CD8-positive, alpha-beta memory T cell (primary cell): ENCODE results near the gene CHRM2. TPM values are rescaled to one million over a fixed set of nuclear protein-coding genes. Genes with fewer than 3 reads are reported as not detected.

Source experiments
- CTCF ChIA-PET: fragments of 350-600 bp; sonication (Branson Sonifier 250); formaldehyde crosslinking; loops from one replicate; lab custom pipeline; 2021; ENCODE audit warnings: antibody characterized with exemption; lab: Charles Lee
- POLR2A ChIA-PET: fragments of 350-600 bp; sonication (Branson Sonifier 250); formaldehyde crosslinking; loops from one replicate; lab custom pipeline; 2021; ENCODE audit warnings: antibody characterized with exemption; lab: Charles Lee
- DNase-seq, 5 donors: peaks; one replicate each; pipeline versions ENCODE4 v3.0.0 to v3.0.0-alpha.2; 2020 to 2022; ENCODE audit warnings: mixed read lengths in 1 of 5
- H3K27ac ChIP-seq: one replicate; pipeline ENCODE4 v1.7.0; 2013; ENCODE audit warnings: low read depth, mild to moderate bottlenecking, low read length, moderate library complexity
- H3K27me3 ChIP-seq: 2 replicates; pipeline ENCODE4 v1.7.0; 2013; ENCODE audit warnings: low read length, mild to moderate bottlenecking; ENCODE audit not compliant: insufficient read depth, poor library complexity, severe bottlenecking
- H3K36me3 ChIP-seq: 2 replicates; pipeline ENCODE4 v1.7.0; 2013; ENCODE audit warnings: mild to moderate bottlenecking, low read length, moderate library complexity; ENCODE audit not compliant: insufficient read depth
- H3K4me1 ChIP-seq: 2 replicates; pipeline ENCODE4 v1.7.0; 2013; ENCODE audit warnings: mild to moderate bottlenecking, low read length, moderate library complexity; ENCODE audit not compliant: insufficient read depth
- H3K4me3 ChIP-seq: 2 replicates; pipeline ENCODE4 v1.7.0; 2013; ENCODE audit warnings: mild to moderate bottlenecking, low read length
- H3K9me3 ChIP-seq: 2 replicates; pipeline ENCODE4 v1.7.0; 2013; ENCODE audit warnings: mild to moderate bottlenecking, low read length
- H3K27ac Mint-ChIP-seq, 8 donors: one replicate each; pipeline ENCODE4 v1.8.0; 2020 to 2021; ENCODE audit warnings: mixed read lengths in 8 of 8, mild to moderate bottlenecking in 6 of 8, inconsistent platforms in 3 of 8, moderate library complexity in 3 of 8
- H3K27me3 Mint-ChIP-seq, 2 donors: one replicate each; pipeline ENCODE4 v1.8.0; 2020 to 2021; ENCODE audit warnings: mixed read lengths in 2 of 2, mild to moderate bottlenecking in 1 of 2, moderate library complexity in 1 of 2
- H3K36me3 Mint-ChIP-seq, 3 donors: one replicate each; pipeline ENCODE4 v1.8.0; 2020 to 2021; ENCODE audit warnings: mixed read lengths in 3 of 3, inconsistent platforms in 1 of 3, mild to moderate bottlenecking in 1 of 3
- H3K4me1 Mint-ChIP-seq, 3 donors: one replicate each; pipeline ENCODE4 v1.8.0; 2020 to 2021; ENCODE audit warnings: mixed read lengths in 3 of 3, inconsistent platforms in 1 of 3, mild to moderate bottlenecking in 1 of 3
- H3K4me3 Mint-ChIP-seq, 7 donors: one replicate each; pipeline ENCODE4 v1.8.0; 2020 to 2021; ENCODE audit warnings: mixed read lengths in 7 of 7, mild to moderate bottlenecking in 6 of 7, moderate library complexity in 4 of 7, inconsistent platforms in 2 of 7
- H3K9me3 Mint-ChIP-seq, 5 donors: one replicate each; pipeline ENCODE4 v1.8.0; 2020 to 2022; ENCODE audit warnings: mixed read lengths in 5 of 5, mild to moderate bottlenecking in 3 of 5, moderate library complexity in 2 of 5, inconsistent platforms in 1 of 5
- polyA plus RNA-seq: library from polyadenylated mRNA; unstranded; fragments of 300-500 nt; fragmentation: Illumina TruSeq; gene quantifications from one replicate; pipeline ENCODE4 v1.2.3, GENCODE V29; 2021
- total RNA-seq, 2 experiments: library from RNA; stranded (reverse); gene quantifications; one replicate each; pipeline ENCODE4 v1.2.3, GENCODE V29; 2021

CHRM2 gene
- total and polyA plus RNA-seq, 3 experiments from 2014 or later, result not detected

DNA sequence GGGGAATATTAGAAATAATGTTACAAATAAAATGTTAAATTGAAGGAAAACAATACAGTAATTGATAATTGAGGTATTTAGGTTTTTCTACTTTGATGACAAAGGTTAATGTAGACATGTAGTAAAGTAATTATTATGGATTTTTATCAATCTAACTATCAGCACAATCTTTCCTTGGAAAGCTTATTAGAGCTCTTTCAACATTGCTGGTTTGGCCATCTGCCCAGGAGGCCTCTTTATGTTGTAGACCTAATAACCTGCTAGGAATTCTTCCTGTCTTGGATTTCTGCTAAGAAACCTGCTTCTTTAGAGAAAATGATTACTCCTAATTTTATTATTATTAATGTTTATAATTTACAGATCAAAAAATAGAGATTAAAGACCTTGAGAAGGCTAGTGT, 78.9 kb downstream of the CHRM2 start:
- peaks cover 2 to 16% (median 9%) of the 10 kb centered on the region in 5 donors for H3K9me3 Mint-ChIP-seq
- H3K4me1 ChIP-seq, result no peaks in the 10 kb centered on the region
- no peaks in the 10 kb centered on the region for H3K27me3 Mint-ChIP-seq
- H3K27ac ChIP-seq, result no peak overlapping the region
- H3K9me3 ChIP-seq, result no peaks in the 10 kb centered on the region
- H3K36me3 ChIP-seq, result no peaks in the 10 kb centered on the region
- H3K36me3 Mint-ChIP-seq, result no peaks in the 10 kb centered on the region
- no peaks in the 10 kb centered on the region for H3K4me1 Mint-ChIP-seq
- no peak overlapping the region for H3K27ac Mint-ChIP-seq
- POLR2A ChIA-PET, result no interaction called here
- DNase-seq, result no peak
- CTCF ChIA-PET, result no interaction called here
- H3K4me3 ChIP-seq, result no peak overlapping the region
- H3K4me3 Mint-ChIP-seq, result no peak overlapping the region
- H3K27me3 ChIP-seq, result no peaks in the 10 kb centered on the region

GRCh38 chr7:136950331-136950730, 81.9 kb downstream of the CHRM2 start:
- Mint-ChIP-seq H3K27me3 (no peaks in the 10 kb centered on the region), H3K9me3 (peaks cover 0 to 19% (median 10%) of the 10 kb centered on the region in 5 donors), H3K27ac (no peak overlapping the region), H3K4me1 (no peaks in the 10 kb centered on the region), H3K36me3 (no peaks in the 10 kb centered on the region), H3K4me3 (no peak overlapping the region)
- H3K27me3 ChIP-seq, result no peaks in the 10 kb centered on the region
- POLR2A ChIA-PET, result no interaction called here
- no peaks in the 10 kb centered on the region for H3K4me1 ChIP-seq
- no peak overlapping the region for H3K4me3 ChIP-seq
- no peaks in the 10 kb centered on the region for H3K36me3 ChIP-seq
- no peak overlapping the region for H3K27ac ChIP-seq
- no peak for DNase-seq
- H3K9me3 ChIP-seq, result no peaks in the 10 kb centered on the region
- CTCF ChIA-PET, result no interaction called here

DNA sequence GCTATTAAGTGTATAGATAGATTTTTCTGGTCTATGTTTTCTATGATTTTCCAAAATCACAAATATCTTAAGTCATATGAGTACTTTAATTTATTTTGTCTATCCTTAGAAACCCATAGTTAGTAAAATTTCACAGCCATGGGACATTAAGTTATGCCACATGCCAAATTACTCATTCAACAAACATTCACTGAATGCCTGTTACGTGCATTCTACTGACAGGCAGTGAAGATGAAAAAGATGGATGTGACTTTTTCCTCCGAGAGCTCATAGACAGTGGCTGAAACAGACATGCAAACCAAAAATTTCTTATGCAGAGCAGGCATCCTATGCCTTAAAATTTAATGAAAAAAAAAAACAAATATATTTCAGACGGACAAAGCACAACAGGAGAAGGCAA, 84.9 kb downstream of the CHRM2 start:
- no peaks in the 10 kb centered on the region for H3K27me3 Mint-ChIP-seq
- H3K36me3 Mint-ChIP-seq, result no peaks in the 10 kb centered on the region
- H3K4me3 Mint-ChIP-seq, result no peak overlapping the region
- no peaks in the 10 kb centered on the region for H3K27me3 ChIP-seq
- no peak overlapping the region for H3K4me3 ChIP-seq
- no peaks in the 10 kb centered on the region for H3K4me1 Mint-ChIP-seq
- H3K4me1 ChIP-seq, result no peaks in the 10 kb centered on the region
- peaks cover 0 to 22% (median 7%) of the 10 kb centered on the region in 5 donors for H3K9me3 Mint-ChIP-seq
- no peaks in the 10 kb centered on the region for H3K36me3 ChIP-seq
- H3K27ac ChIP-seq, result no peak overlapping the region
- DNase-seq, result no peak
- ChIA-PET CTCF (no interaction called here), POLR2A (no interaction called here)
- no peak overlapping the region for H3K27ac Mint-ChIP-seq
- H3K9me3 ChIP-seq, result no peaks in the 10 kb centered on the region

- no peaks in the 10 kb centered on the region for H3K4me1 Mint-ChIP-seq
- ChIA-PET POLR2A (no interaction called here), CTCF (no interaction called here)
- H3K9me3 ChIP-seq, result no peaks in the 10 kb centered on the region
- H3K27ac Mint-ChIP-seq, result no peak overlapping the region
- H3K36me3 ChIP-seq, result no peaks in the 10 kb centered on the region
- H3K27me3 Mint-ChIP-seq, result peaks cover 0 to 2% of the 10 kb centered on the region in 2 donors
- H3K4me3 Mint-ChIP-seq, result no peak overlapping the region
- no peaks in the 10 kb centered on the region for H3K27me3 ChIP-seq
- no peaks in the 10 kb centered on the region for H3K36me3 Mint-ChIP-seq
- no peak for DNase-seq
- no peak overlapping the region for H3K27ac ChIP-seq
- H3K4me1 ChIP-seq, result no peaks in the 10 kb centered on the region
- no peak overlapping the region for H3K4me3 ChIP-seq
- H3K9me3 Mint-ChIP-seq, result peaks cover 3 to 14% (median 9%) of the 10 kb centered on the region in 5 donors
Observed at GRCh38 chr7:136956232-136956631, 87.8 kb downstream of the CHRM2 start.

- H3K36me3 Mint-ChIP-seq, result no peaks in the 10 kb centered on the region
- no peak overlapping the region for H3K27ac ChIP-seq
- H3K36me3 ChIP-seq, result no peaks in the 10 kb centered on the region
- H3K4me3 ChIP-seq, result no peak overlapping the region
- peaks cover 3 to 14% (median 7%) of the 10 kb centered on the region in 5 donors for H3K9me3 Mint-ChIP-seq
- ChIA-PET POLR2A (no interaction called here), CTCF (no interaction called here)
- no peaks in the 10 kb centered on the region for H3K4me1 Mint-ChIP-seq
- H3K27me3 ChIP-seq, result no peaks in the 10 kb centered on the region
- H3K4me1 ChIP-seq, result no peaks in the 10 kb centered on the region
- H3K9me3 ChIP-seq, result no peaks in the 10 kb centered on the region
- H3K4me3 Mint-ChIP-seq, result no peak overlapping the region
- DNase-seq, result no peak
- H3K27me3 Mint-ChIP-seq, result peaks cover 0 to 2% of the 10 kb centered on the region in 2 donors
- H3K27ac Mint-ChIP-seq, result no peak overlapping the region
Observed at GRCh38 chr7:136956671-136957070, 88.2 kb downstream of the CHRM2 start.

- no peaks in the 10 kb centered on the region for H3K36me3 Mint-ChIP-seq
Observed at GRCh38 chr7:136957391-136957790, 88.9 kb downstream of the CHRM2 start.

DNA sequence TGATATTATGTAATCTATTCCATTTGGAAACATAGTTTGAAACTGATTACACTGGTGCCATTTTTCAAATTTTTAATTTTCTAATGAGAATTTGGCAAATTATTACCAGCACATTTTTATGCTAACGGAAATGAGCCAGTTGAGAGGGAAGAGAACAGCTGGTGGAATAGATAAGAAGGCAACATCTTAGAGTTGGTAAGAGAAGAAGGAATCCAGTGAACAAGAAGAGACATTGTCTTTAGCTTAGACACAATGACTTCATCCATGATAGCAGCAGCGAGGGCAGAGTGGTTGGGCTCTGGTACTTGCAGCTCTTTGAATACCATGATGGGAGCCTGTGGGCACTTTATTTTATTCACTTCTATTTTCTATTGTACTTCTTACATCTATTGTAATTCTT, 89.6 kb downstream of the CHRM2 start:
- H3K4me1 Mint-ChIP-seq, result no peaks in the 10 kb centered on the region
- CTCF ChIA-PET, result no interaction called here
- no peaks in the 10 kb centered on the region for H3K4me1 ChIP-seq
- no peaks in the 10 kb centered on the region for H3K36me3 Mint-ChIP-seq
- H3K36me3 ChIP-seq, result no peaks in the 10 kb centered on the region
- no peak overlapping the region for H3K27ac Mint-ChIP-seq
- H3K4me3 Mint-ChIP-seq, result no peak overlapping the region
- no peak overlapping the region for H3K27ac ChIP-seq
- DNase-seq, result no peak
- no peaks in the 10 kb centered on the region for H3K27me3 ChIP-seq
- peaks cover 3 to 15% (median 7%) of the 10 kb centered on the region in 5 donors for H3K9me3 Mint-ChIP-seq
- POLR2A ChIA-PET, result no interaction called here
- H3K9me3 ChIP-seq, result no peaks in the 10 kb centered on the region
- H3K4me3 ChIP-seq, result no peak overlapping the region
- peaks cover 0 to 2% of the 10 kb centered on the region in 2 donors for H3K27me3 Mint-ChIP-seq

More at GRCh38 chr7:136957391-136957790, 88.9 kb downstream of the CHRM2 start:
- Histone ChIP-seq H3K27me3 (no peaks in the 10 kb centered on the region), H3K4me1 (no peaks in the 10 kb centered on the region), H3K4me3 (no peak overlapping the region), H3K9me3 (no peaks in the 10 kb centered on the region), H3K27ac (no peak overlapping the region), H3K36me3 (no peaks in the 10 kb centered on the region)
- Mint-ChIP-seq H3K4me1 (no peaks in the 10 kb centered on the region), H3K4me3 (no peak overlapping the region), H3K27ac (no peak overlapping the region), H3K27me3 (peaks cover 0 to 2% of the 10 kb centered on the region in 2 donors), H3K9me3 (peaks cover 3 to 14% (median 7%) of the 10 kb centered on the region in 5 donors)
- DNase-seq, result no peak
- ChIA-PET POLR2A (no interaction called here), CTCF (no interaction called here)

DNA sequence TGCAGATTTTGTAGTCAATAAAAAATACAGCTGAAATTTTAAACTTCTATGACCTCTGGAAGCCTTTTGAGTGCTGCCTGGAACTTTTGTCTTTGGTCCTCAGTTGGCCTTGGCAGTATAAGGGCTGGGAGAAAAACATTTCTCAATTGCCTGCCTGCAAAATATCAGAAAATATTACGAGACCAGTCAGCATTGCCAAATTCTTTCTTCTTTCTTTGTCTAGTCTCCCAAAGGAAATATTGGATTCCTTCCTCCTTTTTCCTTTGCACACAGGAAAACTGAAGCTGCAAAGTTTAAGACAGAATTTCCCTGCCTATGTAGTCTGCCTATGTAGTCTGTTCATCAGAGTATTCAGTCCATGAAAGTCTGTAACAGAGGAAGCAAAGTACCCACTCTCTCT, 95.9 kb downstream of the CHRM2 start:
- no peak overlapping the region for H3K4me3 ChIP-seq
- CTCF ChIA-PET, result no interaction called here
- no peaks in the 10 kb centered on the region for H3K4me1 Mint-ChIP-seq
- H3K4me3 Mint-ChIP-seq, result no peak overlapping the region
- H3K9me3 Mint-ChIP-seq, result peaks cover 3 to 12% (median 3%) of the 10 kb centered on the region in 5 donors
- H3K27me3 ChIP-seq, result no peaks in the 10 kb centered on the region
- peaks cover 0 to 2% of the 10 kb centered on the region in 2 donors for H3K27me3 Mint-ChIP-seq
- H3K36me3 ChIP-seq, result no peaks in the 10 kb centered on the region
- no peak overlapping the region for H3K27ac ChIP-seq
- no peaks in the 10 kb centered on the region for H3K4me1 ChIP-seq
- no peak for DNase-seq
- POLR2A ChIA-PET, result no interaction called here
- H3K9me3 ChIP-seq, result no peaks in the 10 kb centered on the region
- H3K36me3 Mint-ChIP-seq, result no peaks in the 10 kb centered on the region
- no peak overlapping the region for H3K27ac Mint-ChIP-seq

- H3K9me3 Mint-ChIP-seq, result peaks cover 0 to 11% (median 5%) of the 10 kb centered on the region in 5 donors
- no peaks in the 10 kb centered on the region for H3K27me3 ChIP-seq
- no peak overlapping the region for H3K4me3 ChIP-seq
- ChIA-PET CTCF (no interaction called here), POLR2A (no interaction called here)
- no peaks in the 10 kb centered on the region for H3K36me3 ChIP-seq
- no peaks in the 10 kb centered on the region for H3K4me1 ChIP-seq
- H3K27me3 Mint-ChIP-seq, result no peaks in the 10 kb centered on the region
- no peak overlapping the region for H3K27ac Mint-ChIP-seq
- no peaks in the 10 kb centered on the region for H3K4me1 Mint-ChIP-seq
- H3K4me3 Mint-ChIP-seq, result no peak overlapping the region
- no peak for DNase-seq
- H3K36me3 Mint-ChIP-seq, result no peaks in the 10 kb centered on the region
- H3K9me3 ChIP-seq, result no peaks in the 10 kb centered on the region
- H3K27ac ChIP-seq, result no peak overlapping the region
Observed at GRCh38 chr7:136966825-136967224, 98.4 kb downstream of the CHRM2 start.
